ENCODE results near the gene TMEM51.

Gene TMEM51

GRCh38 chr1:15212954-15213291, 59.4 kb downstream of the TMEM51 start:
- no peak overlapping the region for H3K4me3 ChIP-seq (ENCODE audit: low read depth, low read length)
- no peak for TF ChIP-seq CTCF (IDR thresholded peaks at IDR 0.05; ENCODE audit: low read depth, low read length)

GRCh38 chr1:15213341-15213821, 59.8 kb downstream of the TMEM51 start:
- no peak for TF ChIP-seq CTCF (IDR thresholded peaks at IDR 0.05; ENCODE audit: low read depth, low read length)
- no peak overlapping the region for H3K4me3 ChIP-seq (ENCODE audit: low read depth, low read length)

GRCh38 chr1:15214527-15214926, 61.0 kb downstream of the TMEM51 start:
- no peak overlapping the region for H3K4me3 ChIP-seq (ENCODE audit: low read depth, low read length)
- no peak for TF ChIP-seq CTCF (IDR thresholded peaks at IDR 0.05; ENCODE audit: low read depth, low read length)

- TF ChIP-seq CTCF (IDR thresholded peaks at IDR 0.05; ENCODE audit: low read depth, low read length): no peak
- no peak overlapping the region for H3K4me3 ChIP-seq (ENCODE audit: low read depth, low read length)
Measured at GRCh38 chr1:15215116-15215515, 61.6 kb downstream of the TMEM51 start.

- no peak for TF ChIP-seq CTCF (IDR thresholded peaks at IDR 0.05; ENCODE audit: low read depth, low read length)
- no peak overlapping the region for H3K4me3 ChIP-seq (ENCODE audit: low read depth, low read length)
Measured at GRCh38 chr1:15217654-15218053, 64.1 kb downstream of the TMEM51 start.

GRCh38 chr1:15218287-15219279, 65.0 kb downstream of the TMEM51 start:
- TF ChIP-seq CTCF (IDR thresholded peaks at IDR 0.05; ENCODE audit: low read depth, low read length): no peak
- no peak overlapping the region for H3K4me3 ChIP-seq (ENCODE audit: low read depth, low read length)

- TF ChIP-seq CTCF (IDR thresholded peaks at IDR 0.05; ENCODE audit: low read depth, low read length): no peak
- no peak overlapping the region for H3K4me3 ChIP-seq (ENCODE audit: low read depth, low read length)
Measured at GRCh38 chr1:15219280-15220023, 65.9 kb downstream of the TMEM51 start.

Data from WI38 (cell line).